ENCODE data around the gene BRIP1. TPM values are rescaled to one million over a fixed set of nuclear protein-coding genes. Genes with fewer than 3 reads are reported as not detected.

BRIP1 gene
- total and polyA plus RNA-seq, 10 of the 15 experiments (the other 5 are each of a cell fraction or from before 2014, with no cell fraction given): 4.0 to 24.2 (median 12.8) TPM

GRCh38 chr17:61815863-61816503 lies 47.3 kb downstream of the BRIP1 start:
- H3K4me3 ChIP-seq: no peak overlapping the region
- 32% methylated on average over 5 of the region's 5 CpGs for WGBS (ENCODE audit: insufficient coverage, insufficient replicate concordance, low lambda C conversion rate, missing lambda C conversion rate)
- peak overlapping the region; percentile 58 for H2AFZ ChIP-seq (ENCODE audit: control insufficient read depth, low read depth, low read length)
- peaks cover 2% of the 10 kb centered on the region; the same call in 2 of the 3 replicates for H3K9me3 ChIP-seq (replicated peaks; ENCODE audit: control insufficient read depth, insufficient read depth, low read length)
- peak in 1 of 2 experiments; percentile 20; a peak in 1 of 4 replicates for TF ChIP-seq ETV6 (conservative IDR thresholded peaks at IDR 0.05 in 1 of 2, IDR thresholded peaks at IDR 0.05 in 1 of 2; ENCODE audit: borderline replicate concordance in 1 of 2, low read depth in 1 of 2)
- TF ChIP-seq ZBTB11 (CRISPR knock-in tag; IDR thresholded peaks at IDR 0.05): no peak
- TF ChIP-seq EGR1 (IDR thresholded peaks at IDR 0.05; ENCODE audit: borderline replicate concordance in 1 of 2, low read depth in 2 of 2, low read length in 2 of 2): no peak
- peak; percentile 68; the same call in 1 of the 2 replicates for TF ChIP-seq NFXL1 (IDR thresholded peaks at IDR 0.05; ENCODE audit: borderline replicate concordance)
- TF ChIP-seq CREB1 (IDR thresholded peaks at IDR 0.05; ENCODE audit: low read depth): no peak
- TF ChIP-seq CEBPB (IDR thresholded peaks at IDR 0.05; ENCODE audit: borderline replicate concordance in 1 of 2, low read depth in 2 of 2, low read length in 2 of 2): no peak
- ChIA-PET SMC1A (ENCODE audit: uncharacterized antibody, unreplicated experiment) (interaction anchor here (0.6 to 3.4 kb wide), 8 partner anchors 10 to 294 kb away, joined by 3 to 15 read pairs (median 4); no protein-coding TSS in a partner anchor), CTCF (interaction anchor here (0.9 to 1.0 kb wide), 2 partner anchors 10 to 293 kb away, joined by 4 to 5 read pairs; no protein-coding TSS in a partner anchor), RAD21 (ENCODE audit: unreplicated experiment) (interaction anchor here (0.8 to 1.7 kb wide), 2 partner anchors 10 to 51 kb away, joined by 3 to 6 read pairs; no protein-coding TSS in a partner anchor), POLR2A (interaction anchor here (1.4 to 2.1 kb wide), 2 partner anchors 10 to 30 kb away, joined by 4 to 6 read pairs; no protein-coding TSS in a partner anchor)
- H3K27me3 ChIP-seq (replicated peaks in 1 of 2; ENCODE audit: control insufficient read depth in 2 of 2, insufficient read depth in 2 of 2, low read length in 1 of 2): no peaks in the 10 kb centered on the region
- DNase-seq (ENCODE audit: low read depth, low spot score) (no peak), ATAC-seq (no peak; the same call in 1 of the 3 replicates), FAIRE-seq (no peak)
- intact Hi-C loops (cut with micrococcal nuclease; ENCODE audit: unreplicated experiment): no loop called here
- H3K9ac ChIP-seq (ENCODE audit: control insufficient read depth, insufficient read depth, low read length): no peak overlapping the region
- H3K27ac ChIP-seq (ENCODE audit: control insufficient read depth, insufficient read depth): peak overlapping the region; percentile 45
- BruUV-seq (replicated peaks): no TSS peak
- no peaks in the 10 kb centered on the region; a peak in 1 of 4 replicates for H3K36me3 ChIP-seq (ENCODE audit: control insufficient read depth in 2 of 2, insufficient read depth in 2 of 2, low read length in 1 of 2)
- peak overlapping the region; percentile 35; the same call in 1 of the 2 replicates for H3K4me2 ChIP-seq (ENCODE audit: control insufficient read depth, insufficient read depth)
- in situ Hi-C loops (cut with MboI): no loop called here
- no peaks in the 10 kb centered on the region for H3K79me2 ChIP-seq (ENCODE audit: control insufficient read depth, insufficient read depth, low read length)
- H3K4me1 ChIP-seq (ENCODE audit: control insufficient read depth, insufficient read depth, low read length): peaks cover 5% of the 10 kb centered on the region
- H4K20me1 ChIP-seq (ENCODE audit: control insufficient read depth, insufficient read depth): no peaks in the 10 kb centered on the region
